OCI-LY3 (cell line): ENCODE data around the gene THOP1.

Experiments used
- CTCF ChIP-seq: fragments of 200-600, 300-600 bp; sonication (generic); IDR thresholded peaks from 2 replicates; pipeline ENCODE4 v1.5.1; 2014; ENCODE audit warnings: antibody characterized with exemption, low read length, low read depth
- EZH2phosphoT487 ChIP-seq: fragments of 200-600 bp; shearing (Covaris generic); IDR thresholded peaks from 2 replicates; pipeline ENCODE4 v1.6.1; 2018; ENCODE audit warnings: antibody characterized with exemption, mixed run types, low read depth

GRCh38 chr19:2823646-2824045, 38.3 kb downstream of the THOP1 start:
- TF ChIP-seq CTCF (no peak), EZH2phosphoT487 (no peak)
